SK-N-SH (cell line): ENCODE measurements around the gene ADTRP. TPM values are rescaled to one million over a fixed set of nuclear protein-coding genes. Genes with fewer than 3 reads are reported as not detected.

ENCODE experiments used
- CTCF ChIA-PET: fragments of 300-600, 350-600 bp; formaldehyde crosslinking; extraction: SDS; loops from one replicate; lab custom pipeline; 2021; lab: Yijun Ruan, JAX
- POLR2A ChIA-PET: fragments of 350-600 bp; sonication (Branson Sonifier 250); formaldehyde crosslinking; extraction: SDS; loops from one replicate; lab custom pipeline; 2020; ENCODE audit warnings: antibody characterized with exemption, inconsistent platforms; lab: Yijun Ruan, JAX
- DNase-seq: peaks from one replicate; pipeline ENCODE4 v3.0.0; 2012
- H2AFZ ChIP-seq: fragments of 200-600 bp; sonication (generic); 2 replicates; pipeline ENCODE4 v1.8.1; 2016; ENCODE audit warnings: antibody characterized with exemption, mild to moderate bottlenecking, low read depth
- H3F3A ChIP-seq: fragments of 200-600 bp; sonication (generic); replicated peaks from 2 replicates; pipeline ENCODE3; 2016; ENCODE audit warnings: antibody characterized with exemption, mild to moderate bottlenecking; ENCODE audit not compliant: insufficient read depth
- H3K27ac ChIP-seq, 2 experiments: fragments of 200-500 bp in 1 of 2; fragments of 200-600 bp in 1 of 2; sonication (Bioruptor generic) in 1 of 2; sonication (generic), shearing (Covaris generic) in 1 of 2; 2 replicates each; pipeline versions ENCODE4 v1.5.1 to v1.6.1; 2014 to 2016; ENCODE audit warnings: low read depth in 2 of 2, inconsistent platforms in 1 of 2, low read length in 1 of 2, mild to moderate bottlenecking in 1 of 2, mixed read lengths in 1 of 2
- H3K27me3 ChIP-seq: fragments of 200-600 bp; sonication (generic), shearing (Covaris generic); 2 replicates; pipeline ENCODE4 v1.6.1; 2016; ENCODE audit warnings: mixed run types; ENCODE audit not compliant: insufficient read depth
- H3K36me3 ChIP-seq, 2 experiments: fragments of 200-500 bp in 1 of 2; fragments of 200-600 bp in 1 of 2; sonication (Bioruptor generic) in 1 of 2; sonication (generic) in 1 of 2; replicated peaks in 1 of 2; 2 replicates each; pipeline versions ENCODE3 to v1.5.1; 2014 to 2016; ENCODE audit warnings: low read length in 1 of 2, mild to moderate bottlenecking in 1 of 2; ENCODE audit not compliant: insufficient read depth in 2 of 2, control insufficient read depth in 1 of 2
- H3K4me1 ChIP-seq, 2 experiments: fragments of 200-500 bp in 1 of 2; fragments of 200-600 bp in 1 of 2; sonication (Bioruptor generic) in 1 of 2; sonication (generic), shearing (Covaris generic) in 1 of 2; 2 replicates each; pipeline versions ENCODE4 v1.5.1 to v1.6.1; 2014 to 2016; ENCODE audit warnings: low read depth in 1 of 2, low read length in 1 of 2, mixed run types in 1 of 2; ENCODE audit not compliant: insufficient read depth in 2 of 2, control insufficient read depth in 1 of 2
- H3K4me2 ChIP-seq: fragments of 200-600 bp; sonication (generic), shearing (Covaris generic); 2 replicates; pipeline ENCODE4 v1.6.1; 2017; ENCODE audit warnings: mixed run types
- H3K4me3 ChIP-seq, 2 experiments: fragments of 200-500 bp in 1 of 2; fragments of 200-600 bp in 1 of 2; sonication (Bioruptor generic) in 1 of 2; sonication (generic), shearing (Covaris generic) in 1 of 2; 2 replicates each; pipeline versions ENCODE4 v1.5.1 to v1.8.1; 2014 to 2016; ENCODE audit warnings: low read depth in 2 of 2, inconsistent platforms in 1 of 2, low read length in 1 of 2, mild to moderate bottlenecking in 1 of 2, mixed read lengths in 1 of 2, moderate library complexity in 1 of 2
- H3K79me2 ChIP-seq: fragments of 200-600 bp; sonication (generic); 2 replicates; pipeline ENCODE4 v1.8.1; 2017; ENCODE audit warnings: mild to moderate bottlenecking; ENCODE audit not compliant: insufficient read depth
- H3K9ac ChIP-seq: fragments of 200-600 bp; sonication (generic); 2 replicates; pipeline ENCODE4 v1.6.1; 2017; ENCODE audit warnings: mixed run types
- H3K9me2 ChIP-seq: fragments of 200-600 bp; sonication (generic); 2 replicates; pipeline ENCODE4 v1.6.1; 2017; ENCODE audit warnings: mixed run types
- H3K9me3 ChIP-seq: fragments of 200-600 bp; sonication (generic); 2 replicates; pipeline ENCODE4 v1.6.1; 2017; ENCODE audit warnings: mixed run types, mild to moderate bottlenecking, moderate library complexity
- H4K20me1 ChIP-seq: fragments of 200-600 bp; sonication (generic); 2 replicates; pipeline ENCODE4 v1.6.1; 2017; ENCODE audit warnings: mild to moderate bottlenecking, mixed run types; ENCODE audit not compliant: insufficient read depth
- CTCF ChIP-seq: fragments of 200-600 bp; sonication (generic); IDR thresholded peaks from 2 replicates; pipeline ENCODE4 v1.6.1; 2017; ENCODE audit warnings: antibody characterized with exemption, mild to moderate bottlenecking, moderate library complexity
- ELF1 ChIP-seq: IDR thresholded peaks from 2 replicates; pipeline ENCODE4 v1.4.0; 2012
- EP300 ChIP-seq, 2 experiments: IDR thresholded peaks; 2 replicates each; pipeline versions ENCODE4 v1.4.0 to v1.6.1; 2012; ENCODE audit warnings: borderline replicate concordance in 1 of 2, low read depth in 1 of 2, low read length in 1 of 2
- EZH2phosphoT487 ChIP-seq: fragments of 200-600 bp; sonication (generic); IDR thresholded peaks from 2 replicates; pipeline ENCODE4 v1.6.1; 2017; ENCODE audit warnings: low read depth, mixed run types, mild to moderate bottlenecking, antibody characterized with exemption, moderate library complexity, borderline replicate concordance
- FOXM1 ChIP-seq: IDR thresholded peaks from 2 replicates; pipeline ENCODE4 v1.4.0; 2012; ENCODE audit warnings: low read depth, mild to moderate bottlenecking
- NRF1 ChIP-seq: IDR thresholded peaks from 2 replicates; pipeline ENCODE4 v1.6.1; 2012; ENCODE audit warnings: low read depth, mild to moderate bottlenecking, low read length
- RCOR1 ChIP-seq: fragments of 150-350 bp; IDR thresholded peaks from 2 replicates; pipeline ENCODE4 v1.6.1; 2017; ENCODE audit warnings: antibody characterized with exemption, low read length
- RFX5 ChIP-seq: IDR thresholded peaks from 2 replicates; pipeline ENCODE4 v1.6.1; 2012; ENCODE audit warnings: mild to moderate bottlenecking, improper control_type of control experiment, low read length
- SMC3 ChIP-seq: IDR thresholded peaks from 2 replicates; pipeline ENCODE4 v1.6.1; 2012; ENCODE audit warnings: low read depth, low read length, improper control_type of control experiment
- TEAD4 ChIP-seq: IDR thresholded peaks from 2 replicates; pipeline ENCODE4 v1.4.0; 2012; ENCODE audit warnings: mild to moderate bottlenecking, borderline replicate concordance; ENCODE audit not compliant: insufficient read depth
- YY1 ChIP-seq: IDR thresholded peaks from 2 replicates; pipeline ENCODE4 v1.4.0; 2012; ENCODE audit warnings: low read depth, mild to moderate bottlenecking
- WGBS: methylation state at CpG from one replicate; pipeline ENCODE4 v1.1.6; 2017; ENCODE audit warnings: low lambda C conversion rate; 5-methylcytosine and 5-hydroxymethylcytosine counted together
- polyA plus RNA-seq, 3 experiments: library from polyadenylated mRNA; depleted of rRNA; stranded (reverse); fragments of >200 nt; gene quantifications; 2 replicates each; pipeline ENCODE4 v1.2.3, GENCODE V29; 2012
- TF ChIP-seq, protein P1 (sequence below): IDR thresholded peaks from 2 replicates; pipeline ENCODE4 v1.4.0; 2012; ENCODE audit warnings: low read depth, borderline replicate concordance
- TF ChIP-seq, protein P2 (sequence below): IDR thresholded peaks from 2 replicates; pipeline ENCODE4 v1.4.0; 2012; ENCODE audit warnings: low read depth, borderline replicate concordance
- TF ChIP-seq, protein P3 (sequence below): fragments of 150-350 bp; IDR thresholded peaks from 2 replicates; pipeline ENCODE4 v1.6.1; 2017; ENCODE audit warnings: antibody characterized with exemption, low read length, low read depth, borderline replicate concordance
- TF ChIP-seq, protein P4 (sequence below): IDR thresholded peaks from 2 replicates; pipeline ENCODE4 v1.6.1; 2012; ENCODE audit warnings: mild to moderate bottlenecking, low read depth, low read length, moderate library complexity
- TF ChIP-seq, protein P5 (sequence below): fragments of 150-350 bp; IDR thresholded peaks from 2 replicates; pipeline ENCODE4 v1.6.1; 2016; ENCODE audit warnings: mild to moderate bottlenecking, low read depth, low read length

The ADTRP gene
- polyA plus RNA-seq, 1 of the 3 experiments (the other 2 are of a cell fraction) = 0.84 TPM

GRCh38 chr6:11766043-11766442, 12.6 kb downstream of the ADTRP start:
- peak overlapping the region; percentile 20; the same call in 1 of the 2 replicates for H3K4me2 ChIP-seq
- H3K79me2 ChIP-seq = no peaks in the 10 kb centered on the region
- peak overlapping the region; percentile 72 to 97; a peak in 3 of 4 replicates for H3K27ac ChIP-seq
- WGBS = 0% methylated on average over 2 of the region's 2 CpGs
- no peaks in the 10 kb centered on the region for H3K9me2 ChIP-seq
- H3K27me3 ChIP-seq = no peaks in the 10 kb centered on the region
- no peak overlapping the region for H3K4me3 ChIP-seq
- no peak for DNase-seq
- no peaks in the 10 kb centered on the region for H3K9me3 ChIP-seq
- peaks cover 7 to 35% of the 10 kb centered on the region in 2 experiments for H3K4me1 ChIP-seq
- H4K20me1 ChIP-seq = no peaks in the 10 kb centered on the region
- no peak for TF ChIP-seq RCOR1
- TF ChIP-seq CTCF = peak; percentile 38
- TF ChIP-seq TEAD4 = no peak
- TF ChIP-seq, protein P1, sequence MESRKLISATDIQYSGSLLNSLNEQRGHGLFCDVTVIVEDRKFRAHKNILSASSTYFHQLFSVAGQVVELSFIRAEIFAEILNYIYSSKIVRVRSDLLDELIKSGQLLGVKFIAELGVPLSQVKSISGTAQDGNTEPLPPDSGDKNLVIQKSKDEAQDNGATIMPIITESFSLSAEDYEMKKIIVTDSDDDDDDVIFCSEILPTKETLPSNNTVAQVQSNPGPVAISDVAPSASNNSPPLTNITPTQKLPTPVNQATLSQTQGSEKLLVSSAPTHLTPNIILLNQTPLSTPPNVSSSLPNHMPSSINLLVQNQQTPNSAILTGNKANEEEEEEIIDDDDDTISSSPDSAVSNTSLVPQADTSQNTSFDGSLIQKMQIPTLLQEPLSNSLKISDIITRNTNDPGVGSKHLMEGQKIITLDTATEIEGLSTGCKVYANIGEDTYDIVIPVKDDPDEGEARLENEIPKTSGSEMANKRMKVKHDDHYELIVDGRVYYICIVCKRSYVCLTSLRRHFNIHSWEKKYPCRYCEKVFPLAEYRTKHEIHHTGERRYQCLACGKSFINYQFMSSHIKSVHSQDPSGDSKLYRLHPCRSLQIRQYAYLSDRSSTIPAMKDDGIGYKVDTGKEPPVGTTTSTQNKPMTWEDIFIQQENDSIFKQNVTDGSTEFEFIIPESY = no peak
- CTCF ChIA-PET = interaction anchor here (0.7 to 1.0 kb wide), 2 partner anchors 11 to 13 kb away, joined by 3 to 4 read pairs; no protein-coding TSS in a partner anchor
- H3K36me3 ChIP-seq = no peaks in the 10 kb centered on the region
- H2AFZ ChIP-seq = peak overlapping the region; percentile 15; the same call in 1 of the 2 replicates
- peak overlapping the region; percentile 54; the same call in 1 of the 2 replicates for H3K9ac ChIP-seq
- H3F3A ChIP-seq = peaks cover 34% of the 10 kb centered on the region
- POLR2A ChIA-PET = interaction anchor here (0.6 kb wide), 1 partner anchor 183 kb away, joined by 3 read pairs; no protein-coding TSS in a partner anchor

- H3K36me3 ChIP-seq = no peaks in the 10 kb centered on the region
- H3K9ac ChIP-seq = no peak overlapping the region
- H3K4me3 ChIP-seq = no peak overlapping the region
- peaks cover 3 to 22% of the 10 kb centered on the region in 2 experiments for H3K4me1 ChIP-seq
- H3K27me3 ChIP-seq = no peaks in the 10 kb centered on the region
- H4K20me1 ChIP-seq = no peaks in the 10 kb centered on the region
- DNase-seq = no peak
- H3K79me2 ChIP-seq = no peaks in the 10 kb centered on the region
- POLR2A ChIA-PET = no interaction called here
- WGBS = 94% methylated on average over 1 of the region's 1 CpG
- no peak overlapping the region for H3K4me2 ChIP-seq
- H3K9me2 ChIP-seq = no peaks in the 10 kb centered on the region
- no peak overlapping the region for H2AFZ ChIP-seq
- CTCF ChIA-PET = interaction anchor here (0.6 kb wide), 1 partner anchor 585 kb away, joined by 3 read pairs; no protein-coding TSS in a partner anchor
- no peak overlapping the region for H3K27ac ChIP-seq
- no peaks in the 10 kb centered on the region for H3K9me3 ChIP-seq
- H3F3A ChIP-seq = peaks cover 25% of the 10 kb centered on the region
- TF ChIP-seq EP300 (IDR thresholded peaks at IDR 0.05; ENCODE audit: borderline replicate concordance in 1 of 2, low read depth in 1 of 2, low read length in 1 of 2) (no peak), SMC3 (no peak), FOXM1 (no peak), RFX5 (no peak), ELF1 (no peak), EZH2phosphoT487 (no peak), NRF1 (no peak), TEAD4 (no peak), YY1 (no peak)
- TF ChIP-seq, protein P2, sequence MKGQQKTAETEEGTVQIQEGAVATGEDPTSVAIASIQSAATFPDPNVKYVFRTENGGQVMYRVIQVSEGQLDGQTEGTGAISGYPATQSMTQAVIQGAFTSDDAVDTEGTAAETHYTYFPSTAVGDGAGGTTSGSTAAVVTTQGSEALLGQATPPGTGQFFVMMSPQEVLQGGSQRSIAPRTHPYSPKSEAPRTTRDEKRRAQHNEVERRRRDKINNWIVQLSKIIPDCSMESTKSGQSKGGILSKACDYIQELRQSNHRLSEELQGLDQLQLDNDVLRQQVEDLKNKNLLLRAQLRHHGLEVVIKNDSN = no peak
- TF ChIP-seq, protein P3, sequence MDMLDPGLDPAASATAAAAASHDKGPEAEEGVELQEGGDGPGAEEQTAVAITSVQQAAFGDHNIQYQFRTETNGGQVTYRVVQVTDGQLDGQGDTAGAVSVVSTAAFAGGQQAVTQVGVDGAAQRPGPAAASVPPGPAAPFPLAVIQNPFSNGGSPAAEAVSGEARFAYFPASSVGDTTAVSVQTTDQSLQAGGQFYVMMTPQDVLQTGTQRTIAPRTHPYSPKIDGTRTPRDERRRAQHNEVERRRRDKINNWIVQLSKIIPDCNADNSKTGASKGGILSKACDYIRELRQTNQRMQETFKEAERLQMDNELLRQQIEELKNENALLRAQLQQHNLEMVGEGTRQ = no peak
- TF ChIP-seq, protein P4, sequence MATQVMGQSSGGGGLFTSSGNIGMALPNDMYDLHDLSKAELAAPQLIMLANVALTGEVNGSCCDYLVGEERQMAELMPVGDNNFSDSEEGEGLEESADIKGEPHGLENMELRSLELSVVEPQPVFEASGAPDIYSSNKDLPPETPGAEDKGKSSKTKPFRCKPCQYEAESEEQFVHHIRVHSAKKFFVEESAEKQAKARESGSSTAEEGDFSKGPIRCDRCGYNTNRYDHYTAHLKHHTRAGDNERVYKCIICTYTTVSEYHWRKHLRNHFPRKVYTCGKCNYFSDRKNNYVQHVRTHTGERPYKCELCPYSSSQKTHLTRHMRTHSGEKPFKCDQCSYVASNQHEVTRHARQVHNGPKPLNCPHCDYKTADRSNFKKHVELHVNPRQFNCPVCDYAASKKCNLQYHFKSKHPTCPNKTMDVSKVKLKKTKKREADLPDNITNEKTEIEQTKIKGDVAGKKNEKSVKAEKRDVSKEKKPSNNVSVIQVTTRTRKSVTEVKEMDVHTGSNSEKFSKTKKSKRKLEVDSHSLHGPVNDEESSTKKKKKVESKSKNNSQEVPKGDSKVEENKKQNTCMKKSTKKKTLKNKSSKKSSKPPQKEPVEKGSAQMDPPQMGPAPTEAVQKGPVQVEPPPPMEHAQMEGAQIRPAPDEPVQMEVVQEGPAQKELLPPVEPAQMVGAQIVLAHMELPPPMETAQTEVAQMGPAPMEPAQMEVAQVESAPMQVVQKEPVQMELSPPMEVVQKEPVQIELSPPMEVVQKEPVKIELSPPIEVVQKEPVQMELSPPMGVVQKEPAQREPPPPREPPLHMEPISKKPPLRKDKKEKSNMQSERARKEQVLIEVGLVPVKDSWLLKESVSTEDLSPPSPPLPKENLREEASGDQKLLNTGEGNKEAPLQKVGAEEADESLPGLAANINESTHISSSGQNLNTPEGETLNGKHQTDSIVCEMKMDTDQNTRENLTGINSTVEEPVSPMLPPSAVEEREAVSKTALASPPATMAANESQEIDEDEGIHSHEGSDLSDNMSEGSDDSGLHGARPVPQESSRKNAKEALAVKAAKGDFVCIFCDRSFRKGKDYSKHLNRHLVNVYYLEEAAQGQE = no peak
- TF ChIP-seq, protein P5, sequence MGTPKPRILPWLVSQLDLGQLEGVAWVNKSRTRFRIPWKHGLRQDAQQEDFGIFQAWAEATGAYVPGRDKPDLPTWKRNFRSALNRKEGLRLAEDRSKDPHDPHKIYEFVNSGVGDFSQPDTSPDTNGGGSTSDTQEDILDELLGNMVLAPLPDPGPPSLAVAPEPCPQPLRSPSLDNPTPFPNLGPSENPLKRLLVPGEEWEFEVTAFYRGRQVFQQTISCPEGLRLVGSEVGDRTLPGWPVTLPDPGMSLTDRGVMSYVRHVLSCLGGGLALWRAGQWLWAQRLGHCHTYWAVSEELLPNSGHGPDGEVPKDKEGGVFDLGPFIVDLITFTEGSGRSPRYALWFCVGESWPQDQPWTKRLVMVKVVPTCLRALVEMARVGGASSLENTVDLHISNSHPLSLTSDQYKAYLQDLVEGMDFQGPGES = no peak
Measured at GRCh38 chr6:11764250-11764604, 14.4 kb downstream of the ADTRP start.
